Lower leg skin (tissue), 3 donors: ENCODE results near the gene MEGF6.

ENCODE experiments used
- POLR2A ChIP-seq, 2 donors: fragments of 450-650 bp; IDR thresholded peaks; one replicate each; pipeline ENCODE4 v1.6.1; 2016 to 2017; ENCODE audit warnings: antibody characterized with exemption in 2 of 2, mild to moderate bottlenecking in 1 of 2, moderate library complexity in 1 of 2
- TF ChIP-seq, protein P1 (sequence below), 3 donors: fragments of 450-650 bp; IDR thresholded peaks; one replicate each; pipeline ENCODE4 v1.5.1; 2016; ENCODE audit warnings: antibody characterized with exemption in 3 of 3, mild to moderate bottlenecking in 3 of 3, moderate library complexity in 2 of 3

GRCh38 chr1:3540876-3541275 lies 70.4 kb downstream of the MEGF6 start:
- TF ChIP-seq, protein P1, sequence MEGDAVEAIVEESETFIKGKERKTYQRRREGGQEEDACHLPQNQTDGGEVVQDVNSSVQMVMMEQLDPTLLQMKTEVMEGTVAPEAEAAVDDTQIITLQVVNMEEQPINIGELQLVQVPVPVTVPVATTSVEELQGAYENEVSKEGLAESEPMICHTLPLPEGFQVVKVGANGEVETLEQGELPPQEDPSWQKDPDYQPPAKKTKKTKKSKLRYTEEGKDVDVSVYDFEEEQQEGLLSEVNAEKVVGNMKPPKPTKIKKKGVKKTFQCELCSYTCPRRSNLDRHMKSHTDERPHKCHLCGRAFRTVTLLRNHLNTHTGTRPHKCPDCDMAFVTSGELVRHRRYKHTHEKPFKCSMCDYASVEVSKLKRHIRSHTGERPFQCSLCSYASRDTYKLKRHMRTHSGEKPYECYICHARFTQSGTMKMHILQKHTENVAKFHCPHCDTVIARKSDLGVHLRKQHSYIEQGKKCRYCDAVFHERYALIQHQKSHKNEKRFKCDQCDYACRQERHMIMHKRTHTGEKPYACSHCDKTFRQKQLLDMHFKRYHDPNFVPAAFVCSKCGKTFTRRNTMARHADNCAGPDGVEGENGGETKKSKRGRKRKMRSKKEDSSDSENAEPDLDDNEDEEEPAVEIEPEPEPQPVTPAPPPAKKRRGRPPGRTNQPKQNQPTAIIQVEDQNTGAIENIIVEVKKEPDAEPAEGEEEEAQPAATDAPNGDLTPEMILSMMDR (IDR thresholded peaks at IDR 0.05), result no peak
- TF ChIP-seq POLR2A (IDR thresholded peaks at IDR 0.05), result no peak
